NCI-H2029 treated with DMSO at 0.1 percent for 48 hours (cell line): ENCODE data around the gene HEXIM2.

Experiments used
- DNase-seq: peaks from one replicate; lab custom pipeline; 2025; lab: John Stamatoyannopoulos, UW

Gene HEXIM2

GRCh38 chr17:45144199-45145034 is 17.3 kb upstream of the HEXIM2 start:
- DNase-seq: no peak

DNA sequence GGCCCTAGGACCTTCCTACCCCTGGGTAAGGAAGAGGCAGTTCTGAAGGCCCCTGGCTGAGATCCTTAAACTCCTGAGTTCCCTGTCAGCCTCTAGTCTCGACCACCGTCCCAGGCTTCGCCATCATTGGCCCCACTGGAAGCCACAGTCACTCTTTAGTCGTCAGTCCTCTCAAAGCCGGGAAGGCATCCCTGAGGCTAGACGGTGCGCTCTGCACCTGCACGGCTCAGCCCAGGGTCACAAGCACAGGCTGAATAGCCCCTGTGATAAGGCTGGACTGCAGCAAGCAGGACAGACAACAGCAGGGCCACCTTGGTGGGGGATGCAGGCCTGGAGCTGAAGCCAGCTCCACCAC is 16.7 kb upstream of the HEXIM2 start:
- no peak for DNase-seq

DNA sequence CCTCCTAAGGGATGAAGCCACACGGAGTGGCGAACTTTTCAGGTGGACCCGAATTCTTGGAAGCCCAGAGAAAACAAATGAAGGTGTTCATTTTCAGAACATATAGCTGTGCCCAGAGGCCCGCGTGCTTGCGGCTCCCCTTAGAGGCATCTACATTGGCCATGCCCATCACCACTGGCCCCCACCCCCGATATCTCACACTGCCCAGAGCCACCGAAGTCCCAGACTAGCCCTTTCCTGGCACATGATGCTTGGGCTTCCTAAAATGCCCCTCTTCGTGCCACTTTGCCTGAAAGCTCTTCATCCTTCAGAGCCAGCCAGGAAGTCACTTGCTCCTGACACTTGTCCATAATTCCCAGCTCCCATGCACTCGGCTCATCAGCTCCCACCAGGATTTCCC is 15.5 kb upstream of the HEXIM2 start:
- no peak for DNase-seq

- no peak for DNase-seq
Observed at GRCh38 chr17:45146592-45146889, 15.1 kb upstream of the HEXIM2 start.

DNA sequence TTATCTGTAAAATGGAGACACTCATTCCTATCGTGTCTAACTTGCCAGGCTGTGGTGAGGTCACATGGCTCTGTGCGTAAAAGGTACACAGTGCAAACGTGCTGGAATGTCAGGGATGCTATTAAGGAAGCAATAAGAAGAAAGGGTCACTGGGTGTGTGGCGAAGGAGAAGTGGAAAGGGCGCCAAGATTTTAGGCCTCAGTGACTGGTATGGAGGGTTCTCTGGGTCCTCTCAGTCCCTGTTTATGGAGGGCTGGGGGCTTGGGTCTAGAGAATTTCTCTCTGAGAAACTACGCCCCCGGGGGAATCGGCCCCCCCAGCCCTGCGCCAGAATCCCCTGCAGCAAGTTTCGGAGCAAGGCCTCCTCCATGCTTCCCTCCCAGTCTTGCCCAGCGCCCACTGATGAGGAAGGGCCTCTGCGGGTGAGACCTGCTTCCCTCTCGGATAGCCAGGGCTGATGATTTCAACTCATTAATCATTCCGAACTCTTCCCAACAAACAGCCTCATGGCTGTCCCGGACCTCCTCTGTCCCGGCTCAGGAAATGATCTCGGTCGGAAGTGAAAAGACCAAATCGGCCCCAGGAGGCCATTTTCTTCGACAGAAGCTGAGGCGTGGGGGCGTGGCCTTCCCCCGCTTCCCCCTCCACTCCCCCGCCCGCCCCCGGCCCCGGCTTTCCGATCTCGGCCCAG is 14.6 kb upstream of the HEXIM2 start:
- DNase-seq: no peak

DNA sequence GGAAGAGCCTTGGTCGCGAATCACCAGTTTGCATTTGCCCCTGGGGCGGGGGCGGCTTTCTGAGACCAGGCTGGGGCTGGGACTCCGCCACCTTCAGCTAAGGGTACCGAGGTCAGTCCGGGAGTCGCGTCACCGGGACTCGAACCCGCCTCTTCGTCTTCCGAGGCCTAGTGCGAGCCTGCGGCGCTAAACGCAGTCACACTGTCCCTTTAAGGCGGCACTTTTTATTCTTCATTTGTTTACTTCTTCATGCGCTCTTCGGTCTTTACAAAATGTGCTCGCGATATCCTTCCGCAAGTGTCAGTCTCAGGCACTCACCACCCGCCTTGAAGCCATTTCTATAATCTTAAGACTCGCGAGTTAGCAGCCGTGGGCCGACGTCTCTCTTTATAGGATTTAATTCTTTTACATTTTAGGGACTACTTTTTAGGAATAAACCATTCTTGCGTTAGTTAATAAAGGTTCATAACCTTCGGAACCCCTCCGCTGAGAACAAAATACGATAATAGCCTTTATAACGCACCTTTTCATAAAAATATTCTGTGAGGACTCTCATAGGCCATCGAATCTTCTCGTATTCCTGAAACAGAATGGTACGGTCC is 14.0 kb upstream of the HEXIM2 start:
- DNase-seq: peak; percentile 82

DNA sequence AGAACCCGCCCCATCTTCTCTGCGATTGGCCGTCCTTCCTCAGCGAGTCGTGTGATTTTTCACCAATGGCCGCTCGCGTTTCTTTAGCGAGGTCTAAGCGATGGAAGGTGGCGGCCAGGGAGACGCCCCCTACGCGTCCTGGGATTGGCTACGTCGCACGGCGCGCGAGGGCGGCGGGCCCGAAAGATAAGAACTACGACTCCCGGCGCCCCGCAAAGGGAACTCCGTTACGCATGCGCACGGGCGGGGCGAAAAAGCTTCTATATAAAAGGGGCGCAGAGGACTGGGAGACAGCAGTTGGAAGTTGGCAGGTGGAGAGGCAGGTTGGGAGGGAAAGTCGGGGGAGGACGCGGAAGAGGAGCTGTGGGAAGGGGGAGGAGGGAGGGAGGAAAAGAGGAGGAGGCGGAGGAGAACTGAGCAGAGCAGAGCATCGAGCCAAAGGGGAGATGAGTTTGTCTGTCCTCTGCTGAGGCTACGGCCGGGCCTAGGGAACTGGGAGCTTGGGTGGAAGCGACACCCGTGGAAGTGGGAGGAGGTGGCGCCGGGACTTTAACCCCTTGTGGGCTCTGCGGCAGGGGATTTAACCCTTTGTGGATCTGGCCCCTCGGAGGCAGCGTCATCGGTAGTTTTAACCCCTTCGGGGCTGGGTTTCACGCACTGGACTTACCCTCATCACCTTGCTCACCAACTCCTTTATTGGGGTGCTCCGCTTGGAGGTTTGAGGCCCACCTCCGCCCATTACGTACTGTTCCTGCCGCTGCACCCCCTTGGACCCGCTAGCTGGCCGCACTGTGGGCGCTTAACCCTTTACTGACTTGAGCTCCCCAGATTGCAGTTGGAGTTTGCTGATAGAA is 13.3 kb upstream of the HEXIM2 start, which contains the start of gene HEXIM1:
Gene HEXIM1 (plus strand): TSS at position 293 of the 854 bp plus-strand sequence. CDS start 716 bp downstream, outside the sequence.
- DNase-seq: peak; percentile 97

DNA sequence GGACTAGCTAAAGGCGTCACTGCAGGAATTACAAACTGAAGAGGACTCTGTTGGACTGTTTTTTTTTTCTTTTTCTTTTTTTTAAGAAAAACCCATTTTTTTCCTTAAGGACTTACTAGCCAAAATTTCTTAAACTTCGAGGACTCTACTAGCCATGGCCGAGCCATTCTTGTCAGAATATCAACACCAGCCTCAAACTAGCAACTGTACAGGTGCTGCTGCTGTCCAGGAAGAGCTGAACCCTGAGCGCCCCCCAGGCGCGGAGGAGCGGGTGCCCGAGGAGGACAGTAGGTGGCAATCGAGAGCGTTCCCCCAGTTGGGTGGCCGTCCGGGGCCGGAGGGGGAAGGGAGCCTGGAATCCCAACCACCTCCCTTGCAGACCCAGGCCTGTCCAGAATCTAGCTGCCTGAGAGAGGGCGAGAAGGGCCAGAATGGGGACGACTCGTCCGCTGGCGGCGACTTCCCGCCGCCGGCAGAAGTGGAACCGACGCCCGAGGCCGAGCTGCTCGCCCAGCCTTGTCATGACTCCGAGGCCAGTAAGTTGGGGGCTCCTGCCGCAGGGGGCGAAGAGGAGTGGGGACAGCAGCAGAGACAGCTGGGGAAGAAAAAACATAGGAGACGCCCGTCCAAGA is 12.5 kb upstream of the HEXIM2 start:
- no peak for DNase-seq

GRCh38 chr17:45149669-45150664 is 11.7 kb upstream of the HEXIM2 start:
- no peak for DNase-seq

DNA sequence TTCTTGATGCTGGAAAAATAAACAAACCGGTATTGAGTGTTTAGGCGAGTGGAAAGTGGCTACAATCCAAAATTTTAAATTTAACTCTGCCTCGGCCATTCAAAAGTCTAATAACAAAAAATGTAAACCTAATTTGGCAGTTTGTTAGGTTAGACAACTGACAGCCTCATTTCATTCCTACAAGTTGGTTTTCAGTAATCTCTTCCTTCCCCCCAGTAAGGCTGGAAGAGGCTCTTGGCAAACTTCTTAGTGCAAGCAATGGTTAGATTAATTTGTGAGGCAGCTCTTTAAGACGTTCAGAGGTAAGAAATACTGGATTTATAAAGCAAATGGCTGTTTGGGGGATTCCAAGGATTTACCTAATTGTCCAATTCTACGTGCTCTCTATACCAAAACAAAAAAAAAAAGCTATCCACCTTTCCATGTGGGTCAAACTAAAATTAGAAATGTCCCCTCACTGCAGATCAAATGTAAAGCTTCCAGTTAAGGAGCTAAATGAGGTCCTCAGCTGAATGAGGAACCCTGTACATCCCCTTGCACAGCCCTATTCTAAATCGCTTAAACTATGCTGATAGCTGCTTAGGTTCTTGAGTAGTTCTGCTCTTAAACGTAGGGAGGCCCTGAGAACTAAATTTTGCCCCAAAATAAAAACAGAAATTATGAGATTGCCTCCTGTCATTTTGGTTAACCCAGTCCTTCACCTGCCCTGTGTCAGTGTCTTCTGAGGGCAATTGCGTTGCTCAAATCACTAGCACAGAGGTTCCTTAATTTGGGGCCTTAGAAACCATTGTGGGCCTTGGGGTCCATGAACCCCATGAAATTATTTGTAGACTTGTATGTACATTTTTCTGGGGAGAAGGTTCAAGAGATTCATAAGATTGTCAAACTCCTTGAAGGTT is 10.5 kb upstream of the HEXIM2 start:
- DNase-seq: no peak

DNA sequence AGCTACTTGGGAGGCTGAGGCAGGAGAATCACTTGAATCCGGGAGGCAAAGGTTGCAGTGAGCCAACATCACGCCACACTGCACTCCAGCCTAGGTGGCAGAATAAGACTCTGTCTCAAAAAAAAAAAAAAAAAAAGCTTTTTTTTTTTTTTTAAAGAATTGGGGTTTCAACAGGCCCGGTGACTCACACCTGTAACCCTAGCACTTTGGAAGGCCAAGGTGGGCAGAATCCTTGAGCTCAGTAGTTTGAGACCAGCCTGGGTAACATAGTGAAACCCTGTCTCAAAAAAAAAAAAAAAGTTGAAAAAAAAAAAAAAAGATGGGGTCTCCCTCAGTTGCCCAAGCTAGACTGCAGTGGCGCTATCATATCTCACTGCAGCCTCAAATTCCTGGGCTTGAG is 6.6 kb upstream of the HEXIM2 start:
- no peak for DNase-seq

- DNase-seq: no peak
Observed at GRCh38 chr17:45155483-45155882, 6.2 kb upstream of the HEXIM2 start.

DNA sequence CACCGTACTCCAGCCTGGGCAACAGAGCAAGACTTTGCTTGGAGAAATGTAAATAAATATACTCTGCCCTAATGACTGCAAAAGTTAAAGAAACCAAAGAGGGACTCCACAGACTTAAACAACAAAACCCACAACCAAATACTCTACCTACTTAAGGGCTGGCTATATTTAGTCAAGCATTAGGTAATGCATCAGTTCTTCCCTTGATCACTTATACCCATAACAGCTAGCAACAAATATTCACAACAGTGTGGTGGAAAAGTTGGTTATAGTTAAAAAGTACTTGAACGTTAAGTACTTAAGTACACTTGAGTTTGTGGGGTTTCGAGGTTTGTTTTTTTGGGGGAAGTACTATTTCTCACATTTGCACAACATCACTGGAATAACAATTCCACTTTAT is 5.4 kb upstream of the HEXIM2 start:
- DNase-seq: no peak

DNA sequence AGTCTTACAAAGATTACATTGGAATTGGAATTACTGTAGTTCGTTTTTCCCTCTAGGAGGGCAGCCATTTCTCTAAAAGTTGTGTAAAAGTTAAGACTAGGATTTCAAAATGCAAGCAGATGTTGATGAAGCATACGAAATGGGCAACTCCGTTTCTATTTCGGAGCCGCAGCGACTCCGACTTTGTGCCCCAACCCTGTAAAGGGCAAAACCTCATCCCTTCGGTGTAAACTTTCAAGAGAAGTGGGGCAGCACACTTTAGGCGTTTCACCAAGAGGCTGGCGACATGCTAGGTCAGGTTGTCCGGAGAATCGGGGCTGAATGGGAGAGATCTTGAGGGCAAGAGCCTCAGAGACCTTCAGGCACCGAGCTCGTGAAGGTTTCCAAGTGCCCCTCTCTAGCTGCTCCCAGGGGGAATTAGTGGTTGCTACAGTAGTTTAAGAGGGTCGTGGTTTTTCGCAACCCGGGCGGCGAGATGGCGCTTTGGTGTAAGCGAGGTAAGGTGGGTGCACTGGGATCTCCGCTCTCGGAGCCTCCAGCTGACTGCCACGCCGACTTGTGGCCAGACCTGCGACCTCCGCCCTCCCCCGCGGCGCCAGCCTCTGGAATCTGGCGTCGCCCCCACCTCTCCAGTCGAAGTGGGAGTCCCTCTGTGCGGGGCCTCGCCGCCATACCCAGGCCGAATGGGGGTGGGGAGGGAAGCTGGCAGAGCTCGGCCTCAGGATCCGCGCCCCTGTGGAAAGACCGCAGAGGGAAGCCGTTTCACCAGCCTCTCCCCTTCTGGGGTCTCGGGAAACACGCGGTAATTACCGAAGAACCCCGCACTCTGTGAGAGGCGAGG is 1.0 kb upstream of the HEXIM2 start:
- DNase-seq: no peak

GRCh38 chr17:45162025-45162687 is 481 bp downstream of the HEXIM2 start:
- no peak for DNase-seq

DNA sequence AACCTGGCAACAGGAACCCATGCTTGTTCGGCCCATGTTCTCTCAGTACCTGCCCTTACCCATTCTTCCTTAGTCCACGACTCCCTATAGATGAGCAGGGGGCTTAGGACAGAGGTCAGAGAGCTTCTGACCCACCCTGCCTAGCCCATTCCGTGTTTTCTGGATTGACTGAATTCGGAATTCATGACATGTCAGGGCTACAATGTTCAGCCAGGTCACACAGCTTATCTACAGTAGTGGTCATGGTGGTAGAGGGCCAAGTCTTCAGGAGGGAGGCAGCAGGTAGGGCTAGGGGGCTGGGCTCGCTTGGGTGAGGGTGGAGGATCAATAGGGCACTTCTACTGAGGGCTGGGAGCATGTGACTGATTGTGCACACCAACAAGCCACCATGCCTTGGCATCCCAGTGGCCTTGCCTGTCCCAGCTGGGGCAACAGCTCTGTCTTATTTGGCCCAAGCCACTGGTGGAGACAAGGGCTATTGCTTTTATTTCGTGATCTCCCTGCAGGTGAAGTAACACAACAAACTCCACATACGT is 3.1 kb downstream of the HEXIM2 start:
- no peak for DNase-seq

- DNase-seq: no peak
Observed at GRCh38 chr17:45168991-45169752, 7.5 kb downstream of the HEXIM2 start.
